ENCODE data around the gene SLC9A9. TPM values are rescaled to one million over a fixed set of nuclear protein-coding genes. Genes with fewer than 3 reads are reported as not detected.

The SLC9A9 gene
- total and polyA plus RNA-seq, 2 donors = 20.5 to 21.2 TPM

GRCh38 chr3:143328451-143328850 is 519.8 kb downstream of the SLC9A9 start:
- Histone ChIP-seq H3K9me3 (ENCODE audit: control insufficient read depth in 2 of 2, insufficient read depth in 1 of 2, low read length in 1 of 2) (peaks cover 0 to 2% of the 10 kb centered on the region in 2 donors), H3K27ac (ENCODE audit: low read depth in 1 of 2, low read length in 1 of 2) (no peak overlapping the region), H3K4me3 (ENCODE audit: low read length in 2 of 2) (no peak overlapping the region), H3K4me1 (ENCODE audit: control insufficient read depth in 2 of 2, insufficient read depth in 2 of 2, low read length in 2 of 2) (peaks cover 0 to 13% of the 10 kb centered on the region in 2 donors), H3K36me3 (ENCODE audit: control insufficient read depth in 2 of 2, insufficient read depth in 2 of 2, low read length in 1 of 2) (no peaks in the 10 kb centered on the region), H3K27me3 (ENCODE audit: control insufficient read depth in 2 of 2, insufficient read depth in 1 of 2, low read length in 1 of 2) (no peaks in the 10 kb centered on the region)
- DNase-seq (ENCODE audit: low read depth in 6 of 9, low spot score in 9 of 9) = no peak
- 88% methylated on average over 5 of the region's 5 CpGs for WGBS

GRCh38 chr3:143326983-143327778 is 521.1 kb downstream of the SLC9A9 start:
- Histone ChIP-seq H3K4me1 (ENCODE audit: control insufficient read depth in 2 of 2, insufficient read depth in 2 of 2, low read length in 2 of 2) (peaks cover 0 to 13% of the 10 kb centered on the region in 2 donors), H3K9me3 (ENCODE audit: control insufficient read depth in 2 of 2, insufficient read depth in 1 of 2, low read length in 1 of 2) (peaks cover 0 to 2% of the 10 kb centered on the region in 2 donors), H3K36me3 (ENCODE audit: control insufficient read depth in 2 of 2, insufficient read depth in 2 of 2, low read length in 1 of 2) (no peaks in the 10 kb centered on the region), H3K27ac (ENCODE audit: low read depth in 1 of 2, low read length in 1 of 2) (no peak overlapping the region), H3K4me3 (ENCODE audit: low read length in 2 of 2) (no peak overlapping the region), H3K27me3 (ENCODE audit: control insufficient read depth in 2 of 2, insufficient read depth in 1 of 2, low read length in 1 of 2) (no peaks in the 10 kb centered on the region)
- no peak for DNase-seq (ENCODE audit: low read depth in 6 of 9, low spot score in 9 of 9)
- 95% methylated on average over 1 of the region's 1 CpG for WGBS

- no peak overlapping the region for H3K4me3 ChIP-seq (ENCODE audit: low read length in 2 of 2)
- H3K27me3 ChIP-seq (ENCODE audit: control insufficient read depth in 2 of 2, insufficient read depth in 1 of 2, low read length in 1 of 2) = no peaks in the 10 kb centered on the region
- no peak for DNase-seq (ENCODE audit: low read depth in 6 of 9, low spot score in 9 of 9)
- no peak overlapping the region for H3K27ac ChIP-seq (ENCODE audit: low read depth in 1 of 2, low read length in 1 of 2)
- H3K4me1 ChIP-seq (ENCODE audit: control insufficient read depth in 2 of 2, insufficient read depth in 2 of 2, low read length in 2 of 2) = peaks cover 0 to 4% of the 10 kb centered on the region in 2 donors
- peaks cover 0 to 2% of the 10 kb centered on the region in 2 donors for H3K9me3 ChIP-seq (ENCODE audit: control insufficient read depth in 2 of 2, insufficient read depth in 1 of 2, low read length in 1 of 2)
- H3K36me3 ChIP-seq (ENCODE audit: control insufficient read depth in 2 of 2, insufficient read depth in 2 of 2, low read length in 1 of 2) = no peaks in the 10 kb centered on the region
- 83% methylated on average over 5 of the region's 5 CpGs for WGBS
These were observed 527.1 kb downstream of the SLC9A9 start for GRCh38 chr3:143321058-143321769.

GRCh38 chr3:143315766-143316165 is 532.5 kb downstream of the SLC9A9 start:
- H3K4me3 ChIP-seq (ENCODE audit: low read length in 2 of 2) = no peak overlapping the region
- no peak for DNase-seq (ENCODE audit: low read depth in 6 of 9, low spot score in 9 of 9)
- H3K36me3 ChIP-seq (ENCODE audit: control insufficient read depth in 2 of 2, insufficient read depth in 2 of 2, low read length in 1 of 2) = no peaks in the 10 kb centered on the region
- H3K9me3 ChIP-seq (ENCODE audit: control insufficient read depth in 2 of 2, insufficient read depth in 1 of 2, low read length in 1 of 2) = no peaks in the 10 kb centered on the region
- H3K4me1 ChIP-seq (ENCODE audit: control insufficient read depth in 2 of 2, insufficient read depth in 2 of 2, low read length in 2 of 2) = peaks cover 0 to 18% of the 10 kb centered on the region in 2 donors
- H3K27ac ChIP-seq (ENCODE audit: low read depth in 1 of 2, low read length in 1 of 2) = no peak overlapping the region
- 94% methylated on average over 5 of the region's 5 CpGs for WGBS
- no peaks in the 10 kb centered on the region for H3K27me3 ChIP-seq (ENCODE audit: control insufficient read depth in 2 of 2, insufficient read depth in 1 of 2, low read length in 1 of 2)

- Histone ChIP-seq H3K36me3 (ENCODE audit: control insufficient read depth in 2 of 2, insufficient read depth in 2 of 2, low read length in 1 of 2) (no peaks in the 10 kb centered on the region), H3K27ac (ENCODE audit: low read depth in 1 of 2, low read length in 1 of 2) (no peak overlapping the region), H3K4me3 (ENCODE audit: low read length in 2 of 2) (no peak overlapping the region), H3K27me3 (ENCODE audit: control insufficient read depth in 2 of 2, insufficient read depth in 1 of 2, low read length in 1 of 2) (no peaks in the 10 kb centered on the region), H3K4me1 (ENCODE audit: control insufficient read depth in 2 of 2, insufficient read depth in 2 of 2, low read length in 2 of 2) (peaks cover 0 to 18% of the 10 kb centered on the region in 2 donors), H3K9me3 (ENCODE audit: control insufficient read depth in 2 of 2, insufficient read depth in 1 of 2, low read length in 1 of 2) (no peaks in the 10 kb centered on the region)
- no peak for DNase-seq (ENCODE audit: low read depth in 6 of 9, low spot score in 9 of 9)
- 98% methylated on average over 9 of the region's 9 CpGs for WGBS
These were observed 533.8 kb downstream of the SLC9A9 start for GRCh38 chr3:143314251-143315093.

- Histone ChIP-seq H3K9me3 (ENCODE audit: control insufficient read depth in 2 of 2, insufficient read depth in 1 of 2, low read length in 1 of 2) (no peaks in the 10 kb centered on the region), H3K4me1 (ENCODE audit: control insufficient read depth in 2 of 2, insufficient read depth in 2 of 2, low read length in 2 of 2) (peaks cover 0 to 18% of the 10 kb centered on the region in 2 donors), H3K36me3 (ENCODE audit: control insufficient read depth in 2 of 2, insufficient read depth in 2 of 2, low read length in 1 of 2) (no peaks in the 10 kb centered on the region), H3K4me3 (ENCODE audit: low read length in 2 of 2) (no peak overlapping the region), H3K27me3 (ENCODE audit: control insufficient read depth in 2 of 2, insufficient read depth in 1 of 2, low read length in 1 of 2) (no peaks in the 10 kb centered on the region), H3K27ac (ENCODE audit: low read depth in 1 of 2, low read length in 1 of 2) (no peak overlapping the region)
- peak in 1 of 9 donors; percentile 40 for DNase-seq (ENCODE audit: low read depth in 6 of 9, low spot score in 9 of 9)
- WGBS = 96% methylated on average over 2 of the region's 2 CpGs
These were observed 534.4 kb downstream of the SLC9A9 start for GRCh38 chr3:143313893-143314188.

GRCh38 chr3:143313025-143313892 is 535.0 kb downstream of the SLC9A9 start:
- no peaks in the 10 kb centered on the region for H3K9me3 ChIP-seq (ENCODE audit: control insufficient read depth in 2 of 2, insufficient read depth in 1 of 2, low read length in 1 of 2)
- no peaks in the 10 kb centered on the region for H3K27me3 ChIP-seq (ENCODE audit: control insufficient read depth in 2 of 2, insufficient read depth in 1 of 2, low read length in 1 of 2)
- no peak for DNase-seq (ENCODE audit: low read depth in 6 of 9, low spot score in 9 of 9)
- H3K27ac ChIP-seq (ENCODE audit: low read depth in 1 of 2, low read length in 1 of 2) = no peak overlapping the region
- H3K4me3 ChIP-seq (ENCODE audit: low read length in 2 of 2) = no peak overlapping the region
- H3K4me1 ChIP-seq (ENCODE audit: control insufficient read depth in 2 of 2, insufficient read depth in 2 of 2, low read length in 2 of 2) = peaks cover 0 to 18% of the 10 kb centered on the region in 2 donors
- 97% methylated on average over 6 of the region's 6 CpGs for WGBS
- H3K36me3 ChIP-seq (ENCODE audit: control insufficient read depth in 2 of 2, insufficient read depth in 2 of 2, low read length in 1 of 2) = no peaks in the 10 kb centered on the region

- H3K9me3 ChIP-seq (ENCODE audit: control insufficient read depth in 2 of 2, insufficient read depth in 1 of 2, low read length in 1 of 2) = no peaks in the 10 kb centered on the region
- no peak overlapping the region for H3K4me3 ChIP-seq (ENCODE audit: low read length in 2 of 2)
- WGBS = 91% methylated on average over 1 of the region's 1 CpG
- DNase-seq (ENCODE audit: low read depth in 6 of 9, low spot score in 9 of 9) = no peak
- no peaks in the 10 kb centered on the region for H3K27me3 ChIP-seq (ENCODE audit: control insufficient read depth in 2 of 2, insufficient read depth in 1 of 2, low read length in 1 of 2)
- H3K27ac ChIP-seq (ENCODE audit: low read depth in 1 of 2, low read length in 1 of 2) = no peak overlapping the region
- H3K36me3 ChIP-seq (ENCODE audit: control insufficient read depth in 2 of 2, insufficient read depth in 2 of 2, low read length in 1 of 2) = no peaks in the 10 kb centered on the region
- H3K4me1 ChIP-seq (ENCODE audit: control insufficient read depth in 2 of 2, insufficient read depth in 2 of 2, low read length in 2 of 2) = peaks cover 0 to 18% of the 10 kb centered on the region in 2 donors
These were observed 537.2 kb downstream of the SLC9A9 start for GRCh38 chr3:143311096-143311495.
